SU-DHL-6 (cell line): ENCODE measurements around the gene PLEKHO1.

ENCODE experiments used
- H2AFZ ChIP-seq: fragments of 200-600 bp; sonication (generic); 2 replicates; pipeline ENCODE4 v1.6.1; 2014; ENCODE audit warnings: low read depth, mild to moderate bottlenecking, moderate library complexity, mixed read lengths, antibody characterized with exemption, low read length; ENCODE audit not compliant: severe bottlenecking
- H3F3A ChIP-seq: fragments of 200-600 bp; shearing (Covaris generic); 2 replicates; pipeline ENCODE4 v1.6.0; 2016; ENCODE audit warnings: antibody characterized with exemption, mild to moderate bottlenecking; ENCODE audit not compliant: insufficient read depth
- H3K27ac ChIP-seq: fragments of 200-600 bp; sonication (generic); 2 replicates; pipeline ENCODE4 v1.5.1; 2016; ENCODE audit warnings: low read depth, mild to moderate bottlenecking, low read length, moderate library complexity, mixed read lengths
- H3K27me3 ChIP-seq: fragments of 200-600 bp; sonication (generic), shearing (Covaris generic); 2 replicates; pipeline ENCODE4 v1.6.0; 2014; ENCODE audit warnings: mild to moderate bottlenecking, low read length
- H3K36me3 ChIP-seq: fragments of 200-600 bp; sonication (generic); 2 replicates; pipeline ENCODE4 v1.6.1; 2014; ENCODE audit warnings: mild to moderate bottlenecking, low read length, mixed read lengths
- H3K4me2 ChIP-seq: fragments of 300-600, 200-600 bp; shearing (Covaris generic), sonication (generic); 2 replicates; pipeline ENCODE4 v1.6.0; 2014; ENCODE audit warnings: low read length, low read depth, mild to moderate bottlenecking; ENCODE audit not compliant: poor library complexity, severe bottlenecking
- H3K4me3 ChIP-seq: fragments of 200-600 bp; sonication (generic); 2 replicates; pipeline ENCODE4 v1.5.1; 2014; ENCODE audit warnings: antibody characterized with exemption, low read length, mild to moderate bottlenecking, mixed read lengths; ENCODE audit not compliant: insufficient read depth, poor library complexity, severe bottlenecking
- H3K79me2 ChIP-seq: fragments of 200-600 bp; sonication (generic); 2 replicates; pipeline ENCODE4 v1.6.1; 2014; ENCODE audit warnings: mild to moderate bottlenecking, low read length, moderate library complexity; ENCODE audit not compliant: insufficient read depth
- H3K9ac ChIP-seq: fragments of 200-600 bp; sonication (generic); 2 replicates; pipeline ENCODE4 v1.7.0; 2014; ENCODE audit warnings: mild to moderate bottlenecking, low read length
- H3K9me2 ChIP-seq: fragments of 200-600 bp; sonication (generic); replicated peaks from 2 replicates; pipeline ENCODE4 v1.6.1; 2014; ENCODE audit warnings: low read length; ENCODE audit not compliant: insufficient read depth
- H3K9me3 ChIP-seq: fragments of 200-600 bp; sonication (generic); 2 replicates; pipeline ENCODE4 v1.6.1; 2014; ENCODE audit warnings: low read length, mixed read lengths; ENCODE audit not compliant: insufficient read depth
- H4K20me1 ChIP-seq: fragments of 200-600 bp; sonication (generic); 2 replicates; pipeline ENCODE4 v1.6.1; 2014; ENCODE audit warnings: low read depth, mild to moderate bottlenecking, antibody characterized with exemption, low read length, moderate library complexity, mixed read lengths
- CTCF ChIP-seq: fragments of 200-600 bp; sonication (generic); IDR thresholded peaks from one replicate; pipeline ENCODE4 v1.5.1; 2017; ENCODE audit warnings: antibody characterized with exemption, mild to moderate bottlenecking, low read length, moderate library complexity; ENCODE audit not compliant: insufficient read depth, poor library complexity, severe bottlenecking
- EZH2phosphoT487 ChIP-seq: fragments of 200-600 bp; sonication (generic), shearing (Covaris generic); conservative IDR thresholded peaks from 2 replicates; pipeline ENCODE4 v1.6.1; 2018; ENCODE audit warnings: mild to moderate bottlenecking, antibody characterized with exemption, low read length, moderate library complexity, mixed read lengths

Gene PLEKHO1

GRCh38 chr1:150115121-150115520 lies 34.6 kb upstream of the PLEKHO1 start:
- no peak overlapping the region for H3K4me3 ChIP-seq

GRCh38 chr1:150118716-150119115 lies 31.0 kb upstream of the PLEKHO1 start:
- no peaks in the 10 kb centered on the region for H3F3A ChIP-seq
- no peaks in the 10 kb centered on the region for H4K20me1 ChIP-seq
- H3K27me3 ChIP-seq, result no peaks in the 10 kb centered on the region
- TF ChIP-seq EZH2phosphoT487 (no peak), CTCF (no peak)
- H3K9me3 ChIP-seq, result peaks cover 13% of the 10 kb centered on the region; the same call in 1 of the 2 replicates
- no peaks in the 10 kb centered on the region for H3K9me2 ChIP-seq
- H2AFZ ChIP-seq, result no peak overlapping the region
- no peak overlapping the region for H3K4me2 ChIP-seq
- no peak overlapping the region for H3K27ac ChIP-seq
- H3K79me2 ChIP-seq, result no peaks in the 10 kb centered on the region
- no peak overlapping the region for H3K4me3 ChIP-seq
- H3K36me3 ChIP-seq, result 0 out of 2 replicates have a peak, but pooled peaks cover 5% of the 10 kb centered on the region
- H3K9ac ChIP-seq, result no peak overlapping the region

More at GRCh38 chr1:150115121-150115520, 34.6 kb upstream of the PLEKHO1 start:
- Histone ChIP-seq H3F3A (no peaks in the 10 kb centered on the region), H3K9me3 (peaks cover 13% of the 10 kb centered on the region; the same call in 1 of the 2 replicates), H3K4me2 (no peak overlapping the region), H3K9me2 (no peaks in the 10 kb centered on the region), H3K79me2 (no peaks in the 10 kb centered on the region), H3K36me3 (0 out of 2 replicates have a peak, but pooled peaks cover 3% of the 10 kb centered on the region), H3K27me3 (no peaks in the 10 kb centered on the region), H3K27ac (no peak overlapping the region), H3K9ac (no peak overlapping the region), H4K20me1 (no peaks in the 10 kb centered on the region), H2AFZ (no peak overlapping the region)
- TF ChIP-seq EZH2phosphoT487 (no peak), CTCF (no peak)

GRCh38 chr1:150121236-150121862 lies 28.4 kb upstream of the PLEKHO1 start:
- no peaks in the 10 kb centered on the region for H4K20me1 ChIP-seq
- H3K36me3 ChIP-seq, result 0 out of 2 replicates have a peak, but pooled peaks cover 2% of the 10 kb centered on the region
- no peaks in the 10 kb centered on the region for H3K27me3 ChIP-seq
- H3K4me2 ChIP-seq, result no peak overlapping the region
- TF ChIP-seq EZH2phosphoT487 (no peak), CTCF (no peak)
- H3K9me2 ChIP-seq, result no peaks in the 10 kb centered on the region
- H3F3A ChIP-seq, result no peaks in the 10 kb centered on the region
- no peak overlapping the region for H3K4me3 ChIP-seq
- no peak overlapping the region for H3K27ac ChIP-seq
- H3K79me2 ChIP-seq, result no peaks in the 10 kb centered on the region
- no peak overlapping the region for H2AFZ ChIP-seq
- H3K9me3 ChIP-seq, result no peaks in the 10 kb centered on the region
- no peak overlapping the region for H3K9ac ChIP-seq
